Spleen (tissue), 7 donors: Measurements from ENCODE around the gene MEGF9.

Experiments
- POLR2A ChIP-seq, 3 donors: fragments of 450-650 bp; IDR thresholded peaks; one replicate each; pipeline ENCODE4 v1.5.1; 2017; ENCODE audit warnings: antibody characterized with exemption in 3 of 3, mild to moderate bottlenecking in 1 of 3
- TF ChIP-seq, protein P1 (sequence below), 11 experiments: fragments of 200-600 bp in 7 of 11; fragments of 450-650 bp in 4 of 11; sonication (generic) in 4 of 11; IDR thresholded peaks in 8 of 11; conservative IDR thresholded peaks in 3 of 11; 1 replicate in 7 of 11; 2 replicates in 4 of 11; pipeline versions ENCODE4 v1.4.0 to v1.8.0; 2016 to 2021; ENCODE audit warnings: antibody characterized with exemption in 11 of 11, inconsistent platforms in 4 of 11, mild to moderate bottlenecking in 1 of 11
- donor health status: DM: no; HTN: no; CAD: no; lungs with moderate emphysema.
- donor health status: DM: no; HTN: no; CAD: no.
- donor health status: DM: no; HTN: no; CAD: no.

DNA sequence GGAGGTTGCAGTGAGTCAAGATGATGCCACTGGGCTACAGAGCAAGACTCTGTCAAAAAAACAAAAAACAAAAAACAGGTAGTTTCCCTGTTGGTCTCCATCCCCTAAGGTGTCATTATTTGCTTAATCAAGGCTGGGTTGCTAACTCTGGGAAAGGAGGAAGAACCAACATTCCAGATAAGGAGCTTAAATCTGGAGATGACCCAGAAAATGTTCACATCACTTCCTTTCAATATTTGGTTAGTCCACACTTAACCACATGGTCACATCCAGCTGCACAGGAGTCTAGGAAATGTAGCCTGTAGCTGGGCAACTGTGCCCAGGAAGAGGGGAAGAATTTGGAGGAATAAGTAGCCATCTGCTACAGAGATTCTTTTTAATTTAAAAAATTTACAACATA is 25.9 kb upstream of the MEGF9 start:
- TF ChIP-seq, protein P1, sequence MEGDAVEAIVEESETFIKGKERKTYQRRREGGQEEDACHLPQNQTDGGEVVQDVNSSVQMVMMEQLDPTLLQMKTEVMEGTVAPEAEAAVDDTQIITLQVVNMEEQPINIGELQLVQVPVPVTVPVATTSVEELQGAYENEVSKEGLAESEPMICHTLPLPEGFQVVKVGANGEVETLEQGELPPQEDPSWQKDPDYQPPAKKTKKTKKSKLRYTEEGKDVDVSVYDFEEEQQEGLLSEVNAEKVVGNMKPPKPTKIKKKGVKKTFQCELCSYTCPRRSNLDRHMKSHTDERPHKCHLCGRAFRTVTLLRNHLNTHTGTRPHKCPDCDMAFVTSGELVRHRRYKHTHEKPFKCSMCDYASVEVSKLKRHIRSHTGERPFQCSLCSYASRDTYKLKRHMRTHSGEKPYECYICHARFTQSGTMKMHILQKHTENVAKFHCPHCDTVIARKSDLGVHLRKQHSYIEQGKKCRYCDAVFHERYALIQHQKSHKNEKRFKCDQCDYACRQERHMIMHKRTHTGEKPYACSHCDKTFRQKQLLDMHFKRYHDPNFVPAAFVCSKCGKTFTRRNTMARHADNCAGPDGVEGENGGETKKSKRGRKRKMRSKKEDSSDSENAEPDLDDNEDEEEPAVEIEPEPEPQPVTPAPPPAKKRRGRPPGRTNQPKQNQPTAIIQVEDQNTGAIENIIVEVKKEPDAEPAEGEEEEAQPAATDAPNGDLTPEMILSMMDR (IDR thresholded peaks at IDR 0.05 in 8 of 11, conservative IDR thresholded peaks at IDR 0.05 in 3 of 11), result no peak
- no peak for TF ChIP-seq POLR2A (IDR thresholded peaks at IDR 0.05)
